HepG2 (cell line): Measurements from ENCODE around the gene CYP4F12. TPM values are rescaled to one million over a fixed set of nuclear protein-coding genes. Genes with fewer than 3 reads are reported as not detected.

Experiments
- ATF6 ChIP-seq: sonication (generic); formaldehyde crosslinking; conservative IDR thresholded peaks from 2 replicates; pipeline ENCODE4 v1.4.0; 2020; ENCODE audit warnings: missing genetic modification reagents
- CCAR2 ChIP-seq: fragments of 200-400 bp; formaldehyde crosslinking; optimal IDR thresholded peaks from 2 replicates; pipeline ENCODE3; 2018; ENCODE audit warnings: low read depth, mild to moderate bottlenecking, low read length, moderate library complexity
- KIAA2018 ChIP-seq: sonication (generic); formaldehyde crosslinking; IDR thresholded peaks from 2 replicates; pipeline ENCODE4 v1.5.0; 2020; ENCODE audit warnings: mild to moderate bottlenecking, missing genetic modification reagents, borderline replicate concordance
- MEF2D ChIP-seq: sonication (generic); formaldehyde crosslinking; IDR thresholded peaks from 2 replicates; pipeline ENCODE4 v1.5.1; 2020; ENCODE audit warnings: mild to moderate bottlenecking, missing genetic modification reagents
- NCOR1 ChIP-seq: fragments of 200-600 bp; sonication (generic); IDR thresholded peaks from 2 replicates; pipeline ENCODE4 v1.7.0; 2017; ENCODE audit warnings: antibody characterized with exemption, low read length, borderline replicate concordance
- NR0B2 ChIP-seq: sonication (generic); formaldehyde crosslinking; IDR thresholded peaks from 2 replicates; pipeline ENCODE4 v1.4.0; 2020; ENCODE audit warnings: mild to moderate bottlenecking, missing genetic modification reagents
- NR2F2 ChIP-seq: IDR thresholded peaks from 2 replicates; pipeline ENCODE4 v1.6.1; 2012; ENCODE audit warnings: low read depth, inconsistent platforms, borderline replicate concordance
- SIN3A ChIP-seq: IDR thresholded peaks from 2 replicates; pipeline ENCODE4 v1.6.1; 2011; ENCODE audit warnings: low read depth, mild to moderate bottlenecking, control low read depth, low read length, borderline replicate concordance
- SMARCC2 ChIP-seq: fragments of 450-650 bp; IDR thresholded peaks from 2 replicates; pipeline ENCODE4 v1.6.1; 2017; ENCODE audit warnings: antibody characterized with exemption, mild to moderate bottlenecking
- ZMAT3 ChIP-seq: sonication (generic); formaldehyde crosslinking; conservative IDR thresholded peaks from 2 replicates; pipeline ENCODE4 v1.7.0; 2021; ENCODE audit warnings: missing genetic modification reagents
- ZNF234 ChIP-seq: sonication (generic); formaldehyde crosslinking; conservative IDR thresholded peaks from 2 replicates; pipeline ENCODE4 v1.5.1; 2020; ENCODE audit warnings: mild to moderate bottlenecking, missing genetic modification reagents
- ZNF281 ChIP-seq: sonication (generic); formaldehyde crosslinking; IDR thresholded peaks from 2 replicates; pipeline ENCODE4 v1.4.0; 2020; ENCODE audit warnings: missing genetic modification reagents, borderline replicate concordance
- ZNF724P ChIP-seq: sonication (generic); formaldehyde crosslinking; IDR thresholded peaks from 2 replicates; pipeline ENCODE4 v1.8.0; 2022; ENCODE audit warnings: missing genetic modification reagents, borderline replicate concordance
- polyA plus RNA-seq, 8 experiments: library from polyadenylated mRNA; depleted of rRNA in 3 of 8; stranded (reverse) in 7 of 8; unstranded in 1 of 8; fragments of >200 nt; fragmentation: Illumina TruSeq in 4 of 8; extraction: Trizol in 4 of 8; gene quantifications; 2 replicates each; pipeline versions ENCODE4 v1.2.1 to v1.2.3, GENCODE V29; 2011 to 2016; ENCODE audit warnings: low read depth in 4 of 8, missing spikeins in 1 of 8, mixed read lengths in 1 of 8; ENCODE audit not compliant: insufficient read depth in 1 of 8
- total RNA-seq, 5 experiments: library from RNA; depleted of rRNA; stranded (reverse); fragments of >200 nt; fragmentation: Illumina TruSeq; extraction: Trizol; gene quantifications; 2 replicates each; pipeline ENCODE4 v1.2.3, GENCODE V29; 2016; ENCODE audit warnings: low read depth in 1 of 5
- TF ChIP-seq, protein P1 (sequence below): sonication (generic); formaldehyde crosslinking; IDR thresholded peaks from 2 replicates; pipeline ENCODE4 v1.4.0; 2020; ENCODE audit warnings: mild to moderate bottlenecking, missing genetic modification reagents

The CYP4F12 gene
- total and polyA plus RNA-seq, 2 of the 13 experiments (the other 11 are each of a cell fraction or from before 2014, with no cell fraction given): 29.9 to 30.8 TPM

DNA sequence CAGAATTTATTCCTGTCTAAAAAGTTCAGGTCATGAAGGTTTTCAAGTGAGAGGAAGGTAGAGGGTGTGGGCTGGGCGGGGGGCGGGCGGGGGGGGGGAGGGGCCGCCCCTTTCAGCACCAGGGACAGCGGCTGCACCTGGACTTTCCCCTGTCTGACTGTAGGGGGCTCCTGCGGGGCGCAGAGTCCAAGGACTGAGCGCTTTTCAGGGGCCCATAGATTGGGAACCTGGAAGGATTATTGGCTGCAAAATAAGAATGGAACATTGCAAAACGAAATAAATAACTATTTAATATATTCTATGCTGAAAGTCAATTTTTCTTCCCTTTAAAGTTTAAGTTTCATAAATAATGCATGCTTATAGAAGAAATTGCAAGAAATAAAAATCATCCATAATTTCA is 41.1 kb upstream of the CYP4F12 start (continued):
- TF ChIP-seq ZNF724P (CRISPR knock-in tag) (no peak), ZNF281 (CRISPR knock-in tag) (no peak), CCAR2 (no peak), NCOR1 (no peak), NR2F2 (no peak), SIN3A (0 out of 2 replicates have a peak, but pooled peaks have one; percentile 54), SMARCC2 (no peak), KIAA2018 (CRISPR knock-in tag) (no peak), ZNF234 (no peak), NR0B2 (CRISPR knock-in tag) (no peak), ZMAT3 (CRISPR knock-in tag) (no peak), ATF6 (CRISPR knock-in tag) (0 out of 2 replicates have a peak, but pooled peaks have one; percentile 66), MEF2D (no peak)
- TF ChIP-seq, protein P1, sequence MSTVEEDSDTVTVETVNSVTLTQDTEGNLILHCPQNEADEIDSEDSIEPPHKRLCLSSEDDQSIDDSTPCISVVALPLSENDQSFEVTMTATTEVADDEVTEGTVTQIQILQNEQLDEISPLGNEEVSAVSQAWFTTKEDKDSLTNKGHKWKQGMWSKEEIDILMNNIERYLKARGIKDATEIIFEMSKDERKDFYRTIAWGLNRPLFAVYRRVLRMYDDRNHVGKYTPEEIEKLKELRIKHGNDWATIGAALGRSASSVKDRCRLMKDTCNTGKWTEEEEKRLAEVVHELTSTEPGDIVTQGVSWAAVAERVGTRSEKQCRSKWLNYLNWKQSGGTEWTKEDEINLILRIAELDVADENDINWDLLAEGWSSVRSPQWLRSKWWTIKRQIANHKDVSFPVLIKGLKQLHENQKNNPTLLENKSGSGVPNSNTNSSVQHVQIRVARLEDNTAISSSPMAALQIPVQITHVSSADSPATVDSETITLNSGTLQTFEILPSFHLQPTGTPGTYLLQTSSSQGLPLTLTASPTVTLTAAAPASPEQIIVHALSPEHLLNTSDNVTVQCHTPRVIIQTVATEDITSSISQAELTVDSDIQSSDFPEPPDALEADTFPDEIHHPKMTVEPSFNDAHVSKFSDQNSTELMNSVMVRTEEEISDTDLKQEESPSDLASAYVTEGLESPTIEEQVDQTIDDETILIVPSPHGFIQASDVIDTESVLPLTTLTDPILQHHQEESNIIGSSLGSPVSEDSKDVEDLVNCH (CRISPR knock-in tag): no peak
